Hepatocyte (in vitro differentiated cells): ENCODE measurements around the gene CDC42BPB. TPM values are rescaled to one million over a fixed set of nuclear protein-coding genes. Genes with fewer than 3 reads are reported as not detected.
A peak's percentile ranks its signal among the peaks of the same experiment; 100 is the strongest.

Source experiments
- DNase-seq: peaks from one replicate; pipeline ENCODE4 v3.0.0-alpha.2; 2016; ENCODE audit warnings: low spot score
- H2AFZ ChIP-seq: fragments of 200-600 bp; sonication (generic); 2 replicates; pipeline ENCODE4 v1.6.0; 2016; ENCODE audit warnings: antibody characterized with exemption, mild to moderate bottlenecking
- H3K27ac ChIP-seq: fragments of 200-600 bp; sonication (generic); 2 replicates; pipeline ENCODE4 v1.5.1; 2016; ENCODE audit warnings: mild to moderate bottlenecking
- H3K27me3 ChIP-seq: fragments of 200-600 bp; sonication (generic); 2 replicates; pipeline ENCODE4 v1.6.1; 2016
- H3K36me3 ChIP-seq: fragments of 200-600 bp; sonication (generic); replicated peaks from 2 replicates; pipeline ENCODE4 v1.5.1; 2016; ENCODE audit warnings: low read depth; ENCODE audit not compliant: insufficient read depth
- H3K4me1 ChIP-seq: fragments of 200-600 bp; sonication (generic); 2 replicates; pipeline ENCODE4 v1.5.1; 2016; ENCODE audit warnings: mild to moderate bottlenecking, moderate library complexity; ENCODE audit not compliant: insufficient read depth
- H3K4me2 ChIP-seq: fragments of 200-600 bp; sonication (generic); 2 replicates; pipeline ENCODE4 v1.6.0; 2016
- H3K4me3 ChIP-seq: fragments of 200-600 bp; sonication (generic); 2 replicates; pipeline ENCODE4 v1.5.1; 2016; ENCODE audit warnings: mild to moderate bottlenecking
- H3K79me2 ChIP-seq: fragments of 200-600 bp; sonication (generic); 2 replicates; pipeline ENCODE4 v1.6.0; 2017; ENCODE audit warnings: mild to moderate bottlenecking
- H3K9me2 ChIP-seq: fragments of 200-600 bp; sonication (generic); replicated peaks from 2 replicates; pipeline ENCODE4 v1.6.0; 2017; ENCODE audit warnings: mild to moderate bottlenecking; ENCODE audit not compliant: insufficient read depth
- H3K9me3 ChIP-seq: fragments of 200-600 bp; sonication (generic); 2 replicates; pipeline ENCODE4 v1.5.1; 2016; ENCODE audit warnings: low read depth, mild to moderate bottlenecking
- H4K20me1 ChIP-seq: fragments of 200-600 bp; sonication (generic); 2 replicates; pipeline ENCODE4 v1.6.0; 2016; ENCODE audit warnings: mild to moderate bottlenecking; ENCODE audit not compliant: insufficient read depth, poor library complexity, severe bottlenecking
- EZH2 ChIP-seq: fragments of 200-600 bp; sonication (generic); IDR thresholded peaks from 2 replicates; pipeline ENCODE4 v1.6.1; 2016; ENCODE audit warnings: antibody characterized with exemption, mild to moderate bottlenecking, borderline replicate concordance
- EZH2phosphoT487 ChIP-seq: fragments of 200-600 bp; sonication (generic); IDR thresholded peaks from one replicate; pipeline ENCODE4 v1.6.1; 2018; ENCODE audit warnings: antibody characterized with exemption, mild to moderate bottlenecking, low read depth, moderate library complexity; ENCODE audit not compliant: unreplicated experiment, severe bottlenecking
- WGBS: methylation state at CpG from one replicate; pipeline ENCODE4 v1.1.6; 2016; ENCODE audit warnings: low lambda C conversion rate; ENCODE audit errors: missing lambda C conversion rate; 5-methylcytosine and 5-hydroxymethylcytosine counted together
- polyA plus RNA-seq: library from polyadenylated mRNA; unstranded; fragments of >200 nt; fragmentation: Nextera tagmentation; extraction: Ambion mirVana; gene quantifications from 2 replicates; pipeline ENCODE4 v1.2.1, GENCODE V29; 2016
- total RNA-seq: library from RNA; depleted of rRNA; stranded (reverse); fragments of >200 nt; gene quantifications from 2 replicates; pipeline ENCODE4 v1.2.3, GENCODE V29; 2014
- TF ChIP-seq, protein P1 (sequence below): fragments of 200-600 bp; sonication (generic); IDR thresholded peaks from 2 replicates; pipeline ENCODE4 v1.5.1; 2016; ENCODE audit warnings: antibody characterized with exemption, mild to moderate bottlenecking; ENCODE audit not compliant: poor library complexity

CDC42BPB gene
- total and polyA plus RNA-seq, 2 experiments from 2014 or later = 10.2 to 60.6 TPM

DNA sequence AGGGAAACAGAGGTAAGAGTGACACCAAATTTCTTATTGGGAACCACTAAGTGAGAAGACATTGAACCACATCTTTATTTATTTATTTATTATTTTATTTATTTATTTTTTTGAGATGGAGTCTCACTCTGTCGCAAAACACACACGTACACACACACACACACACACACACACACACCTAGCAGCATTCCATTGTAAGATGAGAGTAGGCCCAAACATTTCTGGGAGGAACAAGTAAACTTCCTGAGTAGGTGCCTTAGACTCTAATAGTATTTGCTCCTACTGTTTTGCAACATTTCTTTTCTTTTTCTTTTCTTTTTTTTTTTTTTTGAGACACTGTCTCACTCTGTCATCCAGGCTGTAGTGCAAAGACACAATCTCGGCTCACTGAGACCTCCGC lies 7.1 kb upstream of the CDC42BPB start:
- no peak for TF ChIP-seq EZH2
- TF ChIP-seq, protein P1, sequence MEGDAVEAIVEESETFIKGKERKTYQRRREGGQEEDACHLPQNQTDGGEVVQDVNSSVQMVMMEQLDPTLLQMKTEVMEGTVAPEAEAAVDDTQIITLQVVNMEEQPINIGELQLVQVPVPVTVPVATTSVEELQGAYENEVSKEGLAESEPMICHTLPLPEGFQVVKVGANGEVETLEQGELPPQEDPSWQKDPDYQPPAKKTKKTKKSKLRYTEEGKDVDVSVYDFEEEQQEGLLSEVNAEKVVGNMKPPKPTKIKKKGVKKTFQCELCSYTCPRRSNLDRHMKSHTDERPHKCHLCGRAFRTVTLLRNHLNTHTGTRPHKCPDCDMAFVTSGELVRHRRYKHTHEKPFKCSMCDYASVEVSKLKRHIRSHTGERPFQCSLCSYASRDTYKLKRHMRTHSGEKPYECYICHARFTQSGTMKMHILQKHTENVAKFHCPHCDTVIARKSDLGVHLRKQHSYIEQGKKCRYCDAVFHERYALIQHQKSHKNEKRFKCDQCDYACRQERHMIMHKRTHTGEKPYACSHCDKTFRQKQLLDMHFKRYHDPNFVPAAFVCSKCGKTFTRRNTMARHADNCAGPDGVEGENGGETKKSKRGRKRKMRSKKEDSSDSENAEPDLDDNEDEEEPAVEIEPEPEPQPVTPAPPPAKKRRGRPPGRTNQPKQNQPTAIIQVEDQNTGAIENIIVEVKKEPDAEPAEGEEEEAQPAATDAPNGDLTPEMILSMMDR = no peak
- no peak for TF ChIP-seq EZH2phosphoT487
- Histone ChIP-seq H3K9me2 (no peaks in the 10 kb centered on the region), H3K4me1 (peaks cover 12% of the 10 kb centered on the region), H3K27ac (no peak overlapping the region), H3K4me2 (no peak overlapping the region), H2AFZ (no peak overlapping the region), H3K36me3 (no peaks in the 10 kb centered on the region), H3K27me3 (no peaks in the 10 kb centered on the region), H3K79me2 (peaks cover 8% of the 10 kb centered on the region), H3K9me3 (no peaks in the 10 kb centered on the region), H3K4me3 (no peak overlapping the region), H4K20me1 (no peaks in the 10 kb centered on the region)
- no peak for DNase-seq
- 91% methylated on average over 4 of the region's 4 CpGs for WGBS

DNA sequence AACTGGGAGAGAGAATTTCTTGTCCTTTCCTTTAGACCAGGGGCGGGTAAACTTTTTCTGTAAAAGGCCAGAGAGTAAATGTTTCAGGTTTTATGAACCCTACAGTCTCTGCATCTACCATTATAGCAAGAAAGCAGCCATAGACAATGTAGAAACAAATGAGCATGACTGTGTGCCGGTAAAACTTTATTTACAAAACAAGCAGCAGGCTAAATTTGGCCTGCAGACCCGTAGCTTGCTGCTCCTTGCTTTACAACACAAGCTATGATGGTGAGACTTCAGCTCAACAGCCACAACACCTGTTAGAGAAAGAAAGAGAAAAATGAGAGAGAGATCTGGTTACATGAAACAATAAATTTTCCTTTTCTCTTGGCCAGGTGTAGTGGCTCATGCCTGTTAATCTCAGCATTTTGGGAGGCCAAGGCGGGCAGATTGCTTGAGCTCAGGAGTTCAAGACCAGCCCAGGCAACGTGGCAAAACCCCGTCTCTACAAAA lies 4.2 kb upstream of the CDC42BPB start:
- Histone ChIP-seq H3K9me3 (no peaks in the 10 kb centered on the region), H3K9me2 (no peaks in the 10 kb centered on the region), H2AFZ (no peak overlapping the region), H3K4me2 (no peak overlapping the region), H3K79me2 (peaks cover 26% of the 10 kb centered on the region), H3K36me3 (no peaks in the 10 kb centered on the region), H3K4me1 (peaks cover 16% of the 10 kb centered on the region), H3K27ac (no peak overlapping the region), H3K4me3 (no peak overlapping the region), H3K27me3 (no peaks in the 10 kb centered on the region), H4K20me1 (no peaks in the 10 kb centered on the region)
- 87% methylated on average over 6 of the region's 6 CpGs for WGBS
- no peak for DNase-seq
- TF ChIP-seq, protein P1 = no peak
- TF ChIP-seq EZH2phosphoT487 = no peak
- no peak for TF ChIP-seq EZH2

DNA sequence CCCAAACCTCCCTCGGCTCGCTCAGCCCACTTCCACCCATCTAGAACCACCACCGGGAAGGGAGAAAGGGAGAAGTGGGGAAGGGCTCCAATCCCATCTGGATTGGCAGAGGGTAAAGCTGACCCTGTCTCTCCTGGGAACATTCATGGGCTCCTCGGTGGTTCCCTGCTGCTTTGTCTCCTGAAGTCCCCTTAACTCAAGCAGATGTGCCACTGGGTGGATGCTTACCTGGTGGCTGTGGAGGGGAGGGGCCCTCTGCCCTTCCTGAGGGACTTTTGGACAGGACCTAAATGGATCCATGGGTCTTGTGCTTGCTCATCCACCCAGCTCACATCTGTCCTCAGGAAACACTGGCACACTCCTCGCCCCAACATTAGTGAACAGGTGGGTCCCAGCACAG lies 2.2 kb upstream of the CDC42BPB start:
- WGBS = 91% methylated on average over 5 of the region's 5 CpGs
- no peaks in the 10 kb centered on the region for H3K27me3 ChIP-seq

More for the DNA sequence above, 2.2 kb upstream of the CDC42BPB start:
- Histone ChIP-seq H3K9me3 (no peaks in the 10 kb centered on the region), H3K9me2 (no peaks in the 10 kb centered on the region), H2AFZ (no peak overlapping the region), H4K20me1 (peaks cover 19% of the 10 kb centered on the region), H3K79me2 (peaks cover 45% of the 10 kb centered on the region), H3K4me1 (peaks cover 32% of the 10 kb centered on the region), H3K4me3 (no peak overlapping the region), H3K27ac (no peak overlapping the region), H3K4me2 (peak overlapping the region; percentile 100), H3K36me3 (no peaks in the 10 kb centered on the region)
- TF ChIP-seq, protein P1 = no peak
- TF ChIP-seq EZH2phosphoT487 (no peak), EZH2 (no peak)
- no peak for DNase-seq
